ENCODE data around the gene CLSTN1.

Gene CLSTN1

DNA sequence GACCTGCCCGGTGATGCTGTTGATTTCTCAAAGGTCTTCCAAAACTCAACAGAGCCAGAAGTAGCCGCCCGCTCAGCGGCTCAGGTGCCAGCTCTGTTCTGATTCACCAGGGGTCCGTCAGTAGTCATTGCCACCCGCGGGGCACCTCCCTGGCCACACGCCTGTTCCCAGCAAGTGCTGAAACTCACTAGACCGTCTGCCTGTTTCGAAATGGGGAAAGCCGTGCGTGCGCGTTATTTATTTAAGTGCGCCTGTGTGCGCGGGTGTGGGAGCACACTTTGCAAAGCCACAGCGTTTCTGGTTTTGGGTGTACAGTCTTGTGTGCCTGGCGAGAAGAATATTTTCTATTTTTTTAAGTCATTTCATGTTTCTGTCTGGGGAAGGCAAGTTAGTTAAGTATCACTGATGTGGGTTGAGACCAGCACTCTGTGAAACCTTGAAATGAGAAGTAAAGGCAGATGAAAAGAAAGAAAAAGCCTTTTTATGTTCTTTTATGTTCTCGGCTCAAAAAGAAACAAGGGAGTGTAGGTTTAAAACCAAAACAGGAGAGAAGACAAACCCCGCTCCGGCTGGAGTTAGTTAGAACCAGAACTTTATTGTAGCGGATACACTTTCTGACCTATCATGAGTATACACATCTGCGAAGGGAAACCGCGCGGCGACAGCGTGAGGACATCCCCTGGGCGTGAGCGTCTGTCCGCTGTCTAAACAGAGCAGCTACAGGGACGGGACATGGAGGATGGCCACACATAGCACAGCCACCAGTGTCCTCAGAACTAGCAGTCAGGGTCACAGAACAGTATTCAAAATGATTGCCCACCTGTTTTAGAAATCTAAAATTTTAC is 95.1 kb downstream of the CLSTN1 start:
- no peak for DNase-seq (ENCODE audit: low read depth)
- H3K4me3 ChIP-seq (ENCODE audit: low read depth, low read length), result no peak overlapping the region
- TF ChIP-seq CTCF (IDR thresholded peaks at IDR 0.05; ENCODE audit: control insufficient read depth, extremely low read depth, insufficient read depth), result no peak

GRCh38 chr1:9726905-9727595 is 96.7 kb downstream of the CLSTN1 start:
- no peak for TF ChIP-seq CTCF (IDR thresholded peaks at IDR 0.05; ENCODE audit: control insufficient read depth, extremely low read depth, insufficient read depth)
- DNase-seq (ENCODE audit: low read depth), result no peak
- no peak overlapping the region for H3K4me3 ChIP-seq (ENCODE audit: low read depth, low read length)

DNA sequence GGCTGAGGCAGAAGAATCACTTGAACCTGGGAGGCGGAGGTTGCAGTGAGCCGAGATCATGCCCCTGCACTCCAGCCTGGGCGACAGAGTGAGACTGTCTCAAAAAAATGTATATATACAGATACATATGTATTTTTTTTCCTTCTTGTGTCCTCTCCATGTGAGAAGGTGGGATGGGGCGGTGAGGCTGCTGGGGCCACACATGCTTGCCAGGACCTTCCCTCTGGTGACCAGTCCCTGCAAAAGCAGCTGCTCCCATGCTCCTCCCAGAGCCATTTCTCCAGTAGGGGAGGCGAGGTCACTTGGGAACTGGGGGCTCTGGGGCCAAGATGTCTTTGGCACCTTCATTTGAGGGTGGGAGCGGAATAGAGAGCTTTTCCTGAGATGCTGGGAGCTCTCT is 97.4 kb downstream of the CLSTN1 start:
- TF ChIP-seq CTCF (IDR thresholded peaks at IDR 0.05; ENCODE audit: control insufficient read depth, extremely low read depth, insufficient read depth), result no peak
- no peak overlapping the region for H3K4me3 ChIP-seq (ENCODE audit: low read depth, low read length)
- DNase-seq (ENCODE audit: low read depth), result no peak

DNA sequence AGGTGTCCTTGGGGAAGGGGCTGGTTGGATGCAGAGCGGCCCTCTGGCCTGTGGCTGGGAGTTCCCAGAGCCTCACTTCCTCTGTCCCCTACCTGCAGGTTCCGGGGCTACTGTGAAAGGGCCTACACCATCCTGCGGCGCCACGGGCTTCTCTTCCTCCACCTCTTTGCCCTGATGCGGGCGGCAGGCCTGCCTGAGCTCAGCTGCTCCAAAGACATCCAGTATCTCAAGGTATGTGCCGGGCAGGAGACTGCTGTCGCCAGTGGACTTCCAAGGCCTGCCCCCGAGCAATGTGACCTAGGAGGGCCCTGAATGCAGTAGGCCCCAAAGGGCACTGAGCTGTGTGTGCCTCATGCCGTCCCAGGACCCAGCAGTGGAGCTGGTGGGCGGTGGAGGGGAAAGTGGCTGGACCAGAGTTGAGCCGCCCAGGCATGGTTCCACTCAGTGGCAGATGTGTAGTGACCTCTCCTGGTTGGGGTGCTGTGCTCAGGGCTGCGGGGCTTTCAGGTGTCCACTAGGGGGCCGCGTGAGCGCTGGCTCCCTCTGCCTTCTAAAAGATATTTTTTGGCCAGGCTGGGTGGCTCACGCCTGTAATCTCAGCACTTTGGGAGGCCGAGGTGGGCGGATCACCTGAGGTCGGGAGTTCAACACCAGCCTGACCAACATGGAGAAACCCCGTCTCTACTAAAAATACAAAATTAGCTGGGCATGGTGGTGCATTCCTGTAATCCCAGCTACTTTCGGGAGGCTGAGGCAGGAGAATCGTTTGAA is 98.9 kb downstream of the CLSTN1 start:
- peak; percentile 88 for TF ChIP-seq CTCF (IDR thresholded peaks at IDR 0.05; ENCODE audit: control insufficient read depth, extremely low read depth, insufficient read depth)
- H3K4me3 ChIP-seq (ENCODE audit: low read depth, low read length), result no peak overlapping the region
- DNase-seq (ENCODE audit: low read depth), result no peak

- no peak for TF ChIP-seq CTCF (IDR thresholded peaks at IDR 0.05; ENCODE audit: control insufficient read depth, extremely low read depth, insufficient read depth)
- H3K4me3 ChIP-seq (ENCODE audit: low read depth, low read length), result no peak overlapping the region
- no peak for DNase-seq (ENCODE audit: low read depth)
These were observed 99.8 kb downstream of the CLSTN1 start for GRCh38 chr1:9723926-9724325.

GRCh38 chr1:9723068-9723805 is 100.5 kb downstream of the CLSTN1 start:
- no peak for DNase-seq (ENCODE audit: low read depth)

More at GRCh38 chr1:9723068-9723805, 100.5 kb downstream of the CLSTN1 start:
- TF ChIP-seq CTCF (IDR thresholded peaks at IDR 0.05; ENCODE audit: control insufficient read depth, extremely low read depth, insufficient read depth), result no peak
- no peak overlapping the region for H3K4me3 ChIP-seq (ENCODE audit: low read depth, low read length)

All from LNCaP clone FGC (cell line).